ENCODE measurements around the gene SORL1-AS1.

The SORL1-AS1 gene

GRCh38 chr11:121452609-121453150 is at the start of gene SORL1-AS1:
SORL1-AS1 (minus strand) TSS chr11:121452967.
- ATAC-seq (no peak), DNase-seq (no peak)
- no peak for TF ChIP-seq CTCF (IDR thresholded peaks at IDR 0.05)
- H3K4me3 ChIP-seq: peak within 1 kb of the TSS; percentile 73
- intact Hi-C loops (cut with DNase I): no loop called here
- H3K36me3 ChIP-seq: no peaks in the 10 kb centered on the region
- peaks cover 24% of the 10 kb centered on the region for H3K4me1 ChIP-seq
- peak within 1 kb of the TSS; percentile 69 for H3K27ac ChIP-seq
- H3K9me3 ChIP-seq: no peaks in the 10 kb centered on the region
- no peaks in the 10 kb centered on the region for H3K27me3 ChIP-seq

GRCh38 chr11:121500717-121501116 is 48.0 kb upstream of the SORL1-AS1 start:
- no peaks in the 10 kb centered on the region for H3K4me1 ChIP-seq
- no peaks in the 10 kb centered on the region for H3K9me3 ChIP-seq
- H3K36me3 ChIP-seq: peaks cover 4% of the 10 kb centered on the region
- H3K27me3 ChIP-seq: no peaks in the 10 kb centered on the region
- ATAC-seq (no peak), DNase-seq (no peak)
- H3K27ac ChIP-seq: no peak overlapping the region
- no peak overlapping the region for H3K4me3 ChIP-seq
- intact Hi-C loops (cut with DNase I): no loop called here
- no peak for TF ChIP-seq CTCF (IDR thresholded peaks at IDR 0.05)

DNA sequence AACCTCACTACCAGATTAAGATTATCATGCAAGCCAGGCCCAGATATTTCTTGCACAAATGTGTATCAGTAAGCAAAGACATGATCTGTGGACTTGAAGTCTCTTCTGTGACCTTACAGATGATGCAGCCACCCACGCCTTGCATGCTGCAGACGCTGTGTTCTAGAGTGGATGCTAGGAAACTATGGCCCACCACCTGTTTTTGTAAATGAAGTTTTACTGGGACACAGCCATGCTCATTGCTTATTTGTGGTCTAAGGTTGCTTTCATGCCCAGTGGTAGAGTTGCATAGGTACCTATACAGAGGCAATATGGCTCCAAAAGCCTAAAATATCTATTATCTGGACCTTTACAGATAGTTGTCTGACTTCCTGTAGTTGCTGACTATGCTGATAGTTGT is 47.5 kb upstream of the SORL1-AS1 start:
- Histone ChIP-seq H3K36me3 (peaks cover 4% of the 10 kb centered on the region), H3K4me1 (no peaks in the 10 kb centered on the region), H3K27ac (no peak overlapping the region), H3K9me3 (no peaks in the 10 kb centered on the region), H3K4me3 (no peak overlapping the region), H3K27me3 (no peaks in the 10 kb centered on the region)
- intact Hi-C loops (cut with DNase I): no loop called here
- no peak for TF ChIP-seq CTCF (IDR thresholded peaks at IDR 0.05)
- ATAC-seq (no peak), DNase-seq (no peak)

GRCh38 chr11:121499405-121499804 is 46.6 kb upstream of the SORL1-AS1 start:
- TF ChIP-seq CTCF (IDR thresholded peaks at IDR 0.05): no peak
- no peak for ATAC-seq
- no peaks in the 10 kb centered on the region for H3K27me3 ChIP-seq

GRCh38 chr11:121497176-121497998 is 44.6 kb upstream of the SORL1-AS1 start:
- H3K27ac ChIP-seq: no peak overlapping the region
- intact Hi-C loops (cut with DNase I): no loop called here

More at GRCh38 chr11:121499405-121499804, 46.6 kb upstream of the SORL1-AS1 start:
- H3K9me3 ChIP-seq: no peaks in the 10 kb centered on the region
- no peak for DNase-seq
- H3K4me1 ChIP-seq: peaks cover 7% of the 10 kb centered on the region
- H3K27ac ChIP-seq: no peak overlapping the region
- no peak overlapping the region for H3K4me3 ChIP-seq
- intact Hi-C loops (cut with DNase I): no loop called here
- peaks cover 4% of the 10 kb centered on the region for H3K36me3 ChIP-seq

More at GRCh38 chr11:121497176-121497998, 44.6 kb upstream of the SORL1-AS1 start:
- Histone ChIP-seq H3K27me3 (no peaks in the 10 kb centered on the region), H3K36me3 (peaks cover 4% of the 10 kb centered on the region), H3K4me3 (no peak overlapping the region), H3K9me3 (no peaks in the 10 kb centered on the region), H3K4me1 (peaks cover 10% of the 10 kb centered on the region)
- TF ChIP-seq CTCF (IDR thresholded peaks at IDR 0.05): no peak
- DNase-seq (no peak), ATAC-seq (peak; percentile 70)
